Measurements from ENCODE around the gene OR6C70. TPM values are rescaled to one million over a fixed set of nuclear protein-coding genes. Genes with fewer than 3 reads are reported as not detected.

Gene OR6C70
- total RNA-seq, 5 donors from 2014 or later (not counting 1 experiment from before 2014, with no cell fraction given), result not detected

DNA sequence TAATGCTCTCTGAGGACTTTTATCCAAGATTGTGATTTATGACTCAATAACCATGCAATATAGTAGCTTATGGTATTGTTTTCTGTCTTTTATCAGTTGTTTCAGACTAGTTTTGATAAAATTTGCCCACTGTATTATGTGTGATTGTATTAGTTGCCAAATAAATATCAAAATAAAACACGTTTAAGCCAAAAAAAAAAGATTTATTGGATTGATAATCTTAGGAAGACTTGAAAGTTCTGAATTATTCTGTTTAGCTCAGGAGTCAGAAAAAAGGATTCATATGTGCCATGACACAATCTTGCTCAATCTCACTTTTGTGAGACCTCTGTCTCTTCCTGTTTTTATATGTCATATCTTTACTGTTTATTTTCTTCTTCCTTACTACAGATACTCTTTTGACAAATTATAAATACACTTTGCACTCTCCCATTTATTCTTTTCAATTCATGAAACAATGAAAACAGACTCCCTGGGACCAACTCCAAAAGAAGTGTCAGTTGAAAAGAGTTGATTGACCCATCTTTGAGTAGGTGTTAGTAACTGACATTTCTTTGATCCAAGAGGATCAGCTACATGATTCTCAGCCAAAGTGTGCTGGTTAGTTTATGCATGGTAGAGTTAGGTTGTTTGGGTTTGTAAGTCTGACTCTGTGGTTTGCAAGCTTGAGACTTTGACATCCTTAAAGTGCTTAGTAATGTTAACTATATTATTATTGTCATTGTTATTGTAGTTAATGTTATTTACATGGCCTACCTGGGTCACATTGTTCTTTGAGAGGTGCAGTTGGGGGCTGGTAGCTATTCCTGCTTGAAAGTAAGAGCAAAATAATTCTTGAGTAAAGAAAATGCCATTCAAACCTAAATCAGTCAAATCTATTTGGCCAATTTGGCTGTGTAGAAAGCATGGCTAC, 41.4 kb downstream of the OR6C70 start:
- no peaks in the 10 kb centered on the region for H3K4me1 ChIP-seq (ENCODE audit: control insufficient read depth in 1 of 2, extremely low read depth in 1 of 2, insufficient read depth in 2 of 2, low read length in 2 of 2)
- Mint-ChIP-seq H3K36me3 (no peaks in the 10 kb centered on the region), H3K27ac (no peak overlapping the region), H3K4me1 (no peaks in the 10 kb centered on the region), H3K9me3 (no peaks in the 10 kb centered on the region), H3K4me3 (no peak overlapping the region), H3K27me3 (peaks cover 18 to 25% of the 10 kb centered on the region in 2 donors)
- ATAC-seq (replicated peaks in 1 of 4) (no peak), DNase-seq (no peak)
- whole genome bisulfite sequencing (ENCODE audit: insufficient coverage), result no CpG with 5 or more reads among the region's 1 CpG
- POLR2A ChIA-PET, result no interaction called here
- no peak overlapping the region for H3K27ac ChIP-seq (ENCODE audit: low read length)
- H3K4me3 ChIP-seq (ENCODE audit: control insufficient read depth in 1 of 2, extremely low read depth in 1 of 2, low read length in 1 of 2), result no peak overlapping the region
- H3K27me3 ChIP-seq (replicated peaks in 1 of 2; ENCODE audit: control insufficient read depth in 2 of 2, extremely low read depth in 1 of 2, insufficient read depth in 2 of 2, low read length in 1 of 2), result no peaks in the 10 kb centered on the region
- H3K9me3 ChIP-seq, result no peaks in the 10 kb centered on the region
- CTCF ChIA-PET, result no interaction called here
- H3K36me3 ChIP-seq (ENCODE audit: control insufficient read depth in 2 of 2, extremely low read depth in 1 of 2, insufficient read depth in 1 of 2, low read length in 1 of 2), result no peaks in the 10 kb centered on the region

GRCh38 chr12:55425954-55426353, 44.0 kb downstream of the OR6C70 start, which contains the start of gene OR6C76:
TSS of gene OR6C76 (plus strand) at chr12:55426254. CDS start at chr12:55426254, 0 bp downstream.
- Histone ChIP-seq H3K4me1 (ENCODE audit: control insufficient read depth in 1 of 2, extremely low read depth in 1 of 2, insufficient read depth in 2 of 2, low read length in 2 of 2) (no peaks in the 10 kb centered on the region), H3K9me3 (no peaks in the 10 kb centered on the region), H3K27ac (ENCODE audit: low read length) (no peak within 1 kb of the TSS), H3K36me3 (ENCODE audit: control insufficient read depth in 2 of 2, extremely low read depth in 1 of 2, insufficient read depth in 1 of 2, low read length in 1 of 2) (no peaks in the 10 kb centered on the region), H3K27me3 (replicated peaks in 1 of 2; ENCODE audit: control insufficient read depth in 2 of 2, extremely low read depth in 1 of 2, insufficient read depth in 2 of 2, low read length in 1 of 2) (no peaks in the 10 kb centered on the region), H3K4me3 (ENCODE audit: control insufficient read depth in 1 of 2, extremely low read depth in 1 of 2, low read length in 1 of 2) (no peak within 1 kb of the TSS)
- no CpG with 5 or more reads among the region's 4 CpGs for WGBS (ENCODE audit: insufficient coverage)
- ATAC-seq (replicated peaks in 1 of 4) (no peak), DNase-seq (no peak)
- H3K9me3 Mint-ChIP-seq, result no peaks in the 10 kb centered on the region
- no peak within 1 kb of the TSS for H3K4me3 Mint-ChIP-seq
- CTCF ChIA-PET, result no interaction called here
- no peak within 1 kb of the TSS for H3K27ac Mint-ChIP-seq
- POLR2A ChIA-PET, result no interaction called here
- H3K27me3 Mint-ChIP-seq, result peaks cover 11 to 19% of the 10 kb centered on the region in 2 donors
- H3K36me3 Mint-ChIP-seq, result no peaks in the 10 kb centered on the region
- no peaks in the 10 kb centered on the region for H3K4me1 Mint-ChIP-seq

- POLR2A ChIA-PET, result interaction anchor here in 1 of 2 donors (0.5 kb wide), 1 partner anchor 193 kb away, joined by 8 read pairs; no protein-coding TSS in a partner anchor
- no peak overlapping the region for H3K27ac ChIP-seq (ENCODE audit: low read length)
- Mint-ChIP-seq H3K4me1 (peaks cover 2 to 3% (median 3%) of the 10 kb centered on the region in 3 donors), H3K9me3 (no peaks in the 10 kb centered on the region), H3K4me3 (no peak overlapping the region), H3K27me3 (peaks cover 46 to 51% of the 10 kb centered on the region in 2 donors), H3K36me3 (no peaks in the 10 kb centered on the region), H3K27ac (no peak overlapping the region)
- 64% methylated on average over 1 of the region's 2 CpGs for WGBS (ENCODE audit: insufficient coverage)
- H3K27me3 ChIP-seq (replicated peaks in 1 of 2; ENCODE audit: control insufficient read depth in 2 of 2, extremely low read depth in 1 of 2, insufficient read depth in 2 of 2, low read length in 1 of 2), result peaks cover 4 to 10% of the 10 kb centered on the region in 2 experiments
- no peaks in the 10 kb centered on the region for H3K4me1 ChIP-seq (ENCODE audit: control insufficient read depth in 1 of 2, extremely low read depth in 1 of 2, insufficient read depth in 2 of 2, low read length in 2 of 2)
- DNase-seq, result no peak
- H3K36me3 ChIP-seq (ENCODE audit: control insufficient read depth in 2 of 2, extremely low read depth in 1 of 2, insufficient read depth in 1 of 2, low read length in 1 of 2), result no peaks in the 10 kb centered on the region
- H3K9me3 ChIP-seq, result no peaks in the 10 kb centered on the region
- CTCF ChIA-PET, result no interaction called here
- ATAC-seq (replicated peaks in 1 of 4), result no peak
- H3K4me3 ChIP-seq (ENCODE audit: control insufficient read depth in 1 of 2, extremely low read depth in 1 of 2, low read length in 1 of 2), result no peak overlapping the region
Measured at GRCh38 chr12:55420307-55420962, 49.5 kb downstream of the OR6C70 start.

Other genes with a start within 250 kb of the OR6C70 start
- not detected for gene OR10A7, start 249.1 kb downstream of the OR6C70 start, total RNA-seq
- not detected for gene OR6C74, start 225.5 kb downstream of the OR6C70 start, total RNA-seq
- not detected for gene OR6C6, start 173.6 kb downstream of the OR6C70 start, total RNA-seq
- gene OR6C1, start 155.8 kb downstream of the OR6C70 start, total RNA-seq, result not detected
- gene OR6C3, start 139.4 kb downstream of the OR6C70 start, total RNA-seq, result not detected
- not detected for gene OR6C75, start 107.2 kb downstream of the OR6C70 start, total RNA-seq
- gene OR6C65, start 69.6 kb downstream of the OR6C70 start, total RNA-seq, result not detected
- gene OR6C76, start 43.9 kb downstream of the OR6C70 start, total RNA-seq, result not detected
- not detected for gene OR6C2, start 26.1 kb downstream of the OR6C70 start, total RNA-seq
- not detected for gene OR6C68, start 22.2 kb upstream of the OR6C70 start, total RNA-seq
- gene OR6C4, start 79.5 kb upstream of the OR6C70 start, total RNA-seq, result not detected
- under 1 TPM in 1 of 5 donors, not detected in 4; 0.55 TPM for gene OR2AP1, start 102.3 kb upstream of the OR6C70 start, total RNA-seq
- gene OR10P1, start 166.8 kb upstream of the OR6C70 start, total RNA-seq, result not detected
- 1 to 10 TPM; 2.6 to 4.6 (median 3.1) TPM for gene ITGA7, start 237.8 kb upstream of the OR6C70 start, total RNA-seq
- 10 to 100 TPM; 49.4 to 76.6 (median 72.7) TPM for gene BLOC1S1, start 245.9 kb upstream of the OR6C70 start, total RNA-seq

Measured in T-cell (primary cell).